HG03469 (cell line): ENCODE measurements around the gene PRKCSH.

ENCODE experiments used
- ATAC-seq: cut with Tn5 transposase; IDR thresholded peaks from one replicate; pipeline ENCODE4 v1.9.1; 2021; ENCODE audit warnings: mild to moderate bottlenecking, moderate library complexity, moderate number of reproducible peaks; ENCODE audit not compliant: unreplicated experiment

PRKCSH gene

GRCh38 chr19:11499220-11499726, 63.8 kb downstream of the PRKCSH start:
- no peak for ATAC-seq

- ATAC-seq = no peak
Measured at GRCh38 chr19:11499890-11500420, 64.5 kb downstream of the PRKCSH start.
